HepG2 (cell line): ENCODE data around the gene MOAP1. TPM values are rescaled to one million over a fixed set of nuclear protein-coding genes. Genes with fewer than 3 reads are reported as not detected.

Source experiments
- KDM2A ChIP-seq: sonication (generic); formaldehyde crosslinking; IDR thresholded peaks from 2 replicates; pipeline ENCODE4 v1.4.0; 2020; ENCODE audit warnings: low read depth, missing genetic modification reagents, borderline replicate concordance
- LCORL ChIP-seq, 2 experiments: fragments of 450-650 bp in 1 of 2; sonication (generic) in 1 of 2; formaldehyde crosslinking in 1 of 2; IDR thresholded peaks; 2 replicates each; pipeline versions ENCODE4 v1.5.0 to v1.6.1; 2017 to 2020; ENCODE audit warnings: antibody characterized with exemption in 1 of 2, missing genetic modification reagents in 1 of 2
- MEIS2 ChIP-seq: sonication (generic); formaldehyde crosslinking; IDR thresholded peaks from 2 replicates; pipeline ENCODE4 v1.9.0; 2021; ENCODE audit warnings: mild to moderate bottlenecking, missing genetic modification reagents
- NFYC ChIP-seq: IDR thresholded peaks from 2 replicates; pipeline ENCODE4 v1.6.1; 2016; ENCODE audit warnings: missing genetic modification reagents, missing compliant biosample characterization
- RFX3 ChIP-seq: IDR thresholded peaks from 2 replicates; pipeline ENCODE4 v1.6.1; 2016; ENCODE audit warnings: missing biosample characterization, missing genetic modification reagents
- SNAI1 ChIP-seq: sonication (generic); formaldehyde crosslinking; IDR thresholded peaks from 2 replicates; pipeline ENCODE4 v1.5.0; 2020; ENCODE audit warnings: mild to moderate bottlenecking, missing genetic modification reagents, borderline replicate concordance
- TMF1 ChIP-seq: sonication (generic); formaldehyde crosslinking; IDR thresholded peaks from 2 replicates; pipeline ENCODE4 v1.8.1; 2022; ENCODE audit warnings: low read depth, missing genetic modification reagents
- ZC3H13 ChIP-seq: sonication (generic); formaldehyde crosslinking; IDR thresholded peaks from 2 replicates; pipeline ENCODE4 v1.8.1; 2023; ENCODE audit warnings: mild to moderate bottlenecking, missing genetic modification reagents, moderate library complexity
- ZFP36L1 ChIP-seq: sonication (generic); formaldehyde crosslinking; IDR thresholded peaks from 2 replicates; pipeline ENCODE4 v1.8.0; 2022; ENCODE audit warnings: mild to moderate bottlenecking, missing genetic modification reagents, moderate library complexity
- ZIK1 ChIP-seq: sonication (generic); formaldehyde crosslinking; IDR thresholded peaks from 2 replicates; pipeline ENCODE4 v1.5.0; 2020; ENCODE audit warnings: mild to moderate bottlenecking, low read depth, missing genetic modification reagents, borderline replicate concordance
- ZNF33A ChIP-seq: sonication (generic); formaldehyde crosslinking; IDR thresholded peaks from 2 replicates; pipeline ENCODE4 v1.5.1; 2020; ENCODE audit warnings: missing genetic modification reagents, mild to moderate bottlenecking, moderate library complexity, borderline replicate concordance
- ZNF607 ChIP-seq: sonication (generic); formaldehyde crosslinking; IDR thresholded peaks from 2 replicates; pipeline ENCODE4 v1.5.1; 2020; ENCODE audit warnings: missing genetic modification reagents, mild to moderate bottlenecking, borderline replicate concordance
- ZNF816 ChIP-seq: sonication (generic); formaldehyde crosslinking; IDR thresholded peaks from 2 replicates; pipeline ENCODE4 v1.8.0; 2022; ENCODE audit warnings: missing genetic modification reagents, mild to moderate bottlenecking, borderline replicate concordance
- polyA plus RNA-seq, 8 experiments: library from polyadenylated mRNA; depleted of rRNA in 3 of 8; stranded (reverse) in 7 of 8; unstranded in 1 of 8; fragments of >200 nt; fragmentation: Illumina TruSeq in 4 of 8; extraction: Trizol in 4 of 8; gene quantifications; 2 replicates each; pipeline versions ENCODE4 v1.2.1 to v1.2.3, GENCODE V29; 2011 to 2016; ENCODE audit warnings: low read depth in 4 of 8, missing spikeins in 1 of 8, mixed read lengths in 1 of 8; ENCODE audit not compliant: insufficient read depth in 1 of 8
- total RNA-seq, 5 experiments: library from RNA; depleted of rRNA; stranded (reverse); fragments of >200 nt; fragmentation: Illumina TruSeq; extraction: Trizol; gene quantifications; 2 replicates each; pipeline ENCODE4 v1.2.3, GENCODE V29; 2016; ENCODE audit warnings: low read depth in 1 of 5
- TF ChIP-seq, protein P1 (sequence below): sonication (generic); formaldehyde crosslinking; IDR thresholded peaks from 2 replicates; pipeline ENCODE4 v1.5.0; 2020; ENCODE audit warnings: mild to moderate bottlenecking, missing genetic modification reagents
- TF ChIP-seq, protein P2 (sequence below): sonication (generic); formaldehyde crosslinking; IDR thresholded peaks from 2 replicates; pipeline ENCODE4 v1.5.1; 2020; ENCODE audit warnings: missing genetic modification reagents, mild to moderate bottlenecking, borderline replicate concordance
- TF ChIP-seq, protein P3 (sequence below): sonication (generic); formaldehyde crosslinking; conservative IDR thresholded peaks from 2 replicates; pipeline ENCODE4 v1.4.0; 2020; ENCODE audit warnings: mild to moderate bottlenecking, missing genetic modification reagents, moderate library complexity
- TF ChIP-seq, protein P4 (sequence below): sonication (generic); formaldehyde crosslinking; IDR thresholded peaks from 2 replicates; pipeline ENCODE4 v1.4.0; 2020; ENCODE audit warnings: missing genetic modification reagents
- TF ChIP-seq, protein P5 (sequence below): IDR thresholded peaks from 2 replicates; pipeline ENCODE4 v1.6.1; 2012; ENCODE audit warnings: inconsistent platforms

MOAP1 gene
- total and polyA plus RNA-seq, 2 of the 13 experiments (the other 11 are each of a cell fraction or from before 2014, with no cell fraction given) = 14.6 to 47.0 TPM

DNA sequence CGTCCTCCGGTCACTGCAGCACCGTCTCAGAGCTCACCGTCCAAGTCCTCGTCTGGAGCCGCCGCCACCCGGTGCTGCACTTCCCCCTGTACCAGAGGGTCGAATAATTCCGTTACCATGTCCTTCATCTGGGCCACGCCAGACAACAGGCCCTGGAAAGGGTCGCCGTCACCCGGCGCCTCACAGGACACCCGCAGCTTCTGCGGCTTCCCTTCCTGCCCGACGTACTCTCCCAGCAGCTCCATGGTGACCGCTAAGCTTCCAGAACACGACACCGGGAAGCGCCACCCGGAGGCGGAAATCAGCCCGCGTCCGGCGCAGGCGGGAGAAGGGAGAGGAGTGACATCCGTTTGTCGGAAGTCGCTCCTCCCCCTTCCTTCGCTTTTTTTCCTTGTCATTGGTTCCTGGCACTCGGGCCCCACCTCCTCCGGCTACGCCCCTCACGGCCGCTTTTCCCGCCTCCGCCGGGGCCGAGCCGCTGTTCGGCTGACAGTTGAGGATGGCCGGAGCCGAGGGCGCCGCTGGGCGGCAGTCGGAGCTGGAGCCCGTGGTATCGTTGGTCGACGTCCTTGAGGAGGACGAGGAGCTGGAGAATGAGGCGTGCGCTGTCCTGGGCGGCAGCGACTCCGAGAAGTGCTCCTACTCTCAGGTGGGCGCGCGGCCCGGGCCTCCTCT lies 22.2 kb upstream of the MOAP1 start, which contains the start of the genes GON7 and UBR7 (continued):
- TF ChIP-seq, protein P1, sequence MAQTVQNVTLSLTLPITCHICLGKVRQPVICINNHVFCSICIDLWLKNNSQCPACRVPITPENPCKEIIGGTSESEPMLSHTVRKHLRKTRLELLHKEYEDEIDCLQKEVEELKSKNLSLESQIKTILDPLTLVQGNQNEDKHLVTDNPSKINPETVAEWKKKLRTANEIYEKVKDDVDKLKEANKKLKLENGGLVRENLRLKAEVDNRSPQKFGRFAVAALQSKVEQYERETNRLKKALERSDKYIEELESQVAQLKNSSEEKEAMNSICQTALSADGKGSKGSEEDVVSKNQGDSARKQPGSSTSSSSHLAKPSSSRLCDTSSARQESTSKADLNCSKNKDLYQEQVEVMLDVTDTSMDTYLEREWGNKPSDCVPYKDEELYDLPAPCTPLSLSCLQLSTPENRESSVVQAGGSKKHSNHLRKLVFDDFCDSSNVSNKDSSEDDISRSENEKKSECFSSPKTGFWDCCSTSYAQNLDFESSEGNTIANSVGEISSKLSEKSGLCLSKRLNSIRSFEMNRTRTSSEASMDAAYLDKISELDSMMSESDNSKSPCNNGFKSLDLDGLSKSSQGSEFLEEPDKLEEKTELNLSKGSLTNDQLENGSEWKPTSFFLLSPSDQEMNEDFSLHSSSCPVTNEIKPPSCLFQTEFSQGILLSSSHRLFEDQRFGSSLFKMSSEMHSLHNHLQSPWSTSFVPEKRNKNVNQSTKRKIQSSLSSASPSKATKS = no peak
- TF ChIP-seq, protein P2, sequence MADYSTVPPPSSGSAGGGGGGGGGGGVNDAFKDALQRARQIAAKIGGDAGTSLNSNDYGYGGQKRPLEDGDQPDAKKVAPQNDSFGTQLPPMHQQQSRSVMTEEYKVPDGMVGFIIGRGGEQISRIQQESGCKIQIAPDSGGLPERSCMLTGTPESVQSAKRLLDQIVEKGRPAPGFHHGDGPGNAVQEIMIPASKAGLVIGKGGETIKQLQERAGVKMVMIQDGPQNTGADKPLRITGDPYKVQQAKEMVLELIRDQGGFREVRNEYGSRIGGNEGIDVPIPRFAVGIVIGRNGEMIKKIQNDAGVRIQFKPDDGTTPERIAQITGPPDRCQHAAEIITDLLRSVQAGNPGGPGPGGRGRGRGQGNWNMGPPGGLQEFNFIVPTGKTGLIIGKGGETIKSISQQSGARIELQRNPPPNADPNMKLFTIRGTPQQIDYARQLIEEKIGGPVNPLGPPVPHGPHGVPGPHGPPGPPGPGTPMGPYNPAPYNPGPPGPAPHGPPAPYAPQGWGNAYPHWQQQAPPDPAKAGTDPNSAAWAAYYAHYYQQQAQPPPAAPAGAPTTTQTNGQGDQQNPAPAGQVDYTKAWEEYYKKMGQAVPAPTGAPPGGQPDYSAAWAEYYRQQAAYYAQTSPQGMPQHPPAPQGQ (CRISPR knock-in tag) = no peak
- TF ChIP-seq RFX3 (CRISPR knock-in tag) (peak; percentile 68), TMF1 (CRISPR knock-in tag) (peak; percentile 73; the same call in 1 of the 2 replicates), ZC3H13 (peak; percentile 80; the same call in 1 of the 2 replicates), MEIS2 (CRISPR knock-in tag) (peak; percentile 71; the same call in 1 of the 2 replicates), NFYC (peak; percentile 82), ZNF816 (CRISPR knock-in tag) (peak; percentile 79; the same call in 1 of the 2 replicates), SNAI1 (peak; percentile 78; the same call in 1 of the 2 replicates), KDM2A (CRISPR knock-in tag) (peak; percentile 93), ZFP36L1 (CRISPR knock-in tag) (peak; percentile 72; the same call in 1 of the 2 replicates), ZNF33A (CRISPR knock-in tag) (no peak), ZIK1 (CRISPR knock-in tag) (peak; percentile 79), ZNF607 (CRISPR knock-in tag) (peak; percentile 50; the same call in 1 of the 2 replicates), LCORL (IDR thresholded peaks at IDR 0.05) (no peak), LCORL (CRISPR knock-in tag; IDR thresholded peaks at IDR 0.05) (peak; percentile 40; the same call in 1 of the 2 replicates)
- TF ChIP-seq, protein P3, sequence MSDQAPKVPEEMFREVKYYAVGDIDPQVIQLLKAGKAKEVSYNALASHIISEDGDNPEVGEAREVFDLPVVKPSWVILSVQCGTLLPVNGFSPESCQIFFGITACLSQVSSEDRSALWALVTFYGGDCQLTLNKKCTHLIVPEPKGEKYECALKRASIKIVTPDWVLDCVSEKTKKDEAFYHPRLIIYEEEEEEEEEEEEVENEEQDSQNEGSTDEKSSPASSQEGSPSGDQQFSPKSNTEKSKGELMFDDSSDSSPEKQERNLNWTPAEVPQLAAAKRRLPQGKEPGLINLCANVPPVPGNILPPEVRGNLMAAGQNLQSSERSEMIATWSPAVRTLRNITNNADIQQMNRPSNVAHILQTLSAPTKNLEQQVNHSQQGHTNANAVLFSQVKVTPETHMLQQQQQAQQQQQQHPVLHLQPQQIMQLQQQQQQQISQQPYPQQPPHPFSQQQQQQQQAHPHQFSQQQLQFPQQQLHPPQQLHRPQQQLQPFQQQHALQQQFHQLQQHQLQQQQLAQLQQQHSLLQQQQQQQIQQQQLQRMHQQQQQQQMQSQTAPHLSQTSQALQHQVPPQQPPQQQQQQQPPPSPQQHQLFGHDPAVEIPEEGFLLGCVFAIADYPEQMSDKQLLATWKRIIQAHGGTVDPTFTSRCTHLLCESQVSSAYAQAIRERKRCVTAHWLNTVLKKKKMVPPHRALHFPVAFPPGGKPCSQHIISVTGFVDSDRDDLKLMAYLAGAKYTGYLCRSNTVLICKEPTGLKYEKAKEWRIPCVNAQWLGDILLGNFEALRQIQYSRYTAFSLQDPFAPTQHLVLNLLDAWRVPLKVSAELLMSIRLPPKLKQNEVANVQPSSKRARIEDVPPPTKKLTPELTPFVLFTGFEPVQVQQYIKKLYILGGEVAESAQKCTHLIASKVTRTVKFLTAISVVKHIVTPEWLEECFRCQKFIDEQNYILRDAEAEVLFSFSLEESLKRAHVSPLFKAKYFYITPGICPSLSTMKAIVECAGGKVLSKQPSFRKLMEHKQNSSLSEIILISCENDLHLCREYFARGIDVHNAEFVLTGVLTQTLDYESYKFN (CRISPR knock-in tag) = peak; percentile 45; the same call in 1 of the 2 replicates
- TF ChIP-seq, protein P4, sequence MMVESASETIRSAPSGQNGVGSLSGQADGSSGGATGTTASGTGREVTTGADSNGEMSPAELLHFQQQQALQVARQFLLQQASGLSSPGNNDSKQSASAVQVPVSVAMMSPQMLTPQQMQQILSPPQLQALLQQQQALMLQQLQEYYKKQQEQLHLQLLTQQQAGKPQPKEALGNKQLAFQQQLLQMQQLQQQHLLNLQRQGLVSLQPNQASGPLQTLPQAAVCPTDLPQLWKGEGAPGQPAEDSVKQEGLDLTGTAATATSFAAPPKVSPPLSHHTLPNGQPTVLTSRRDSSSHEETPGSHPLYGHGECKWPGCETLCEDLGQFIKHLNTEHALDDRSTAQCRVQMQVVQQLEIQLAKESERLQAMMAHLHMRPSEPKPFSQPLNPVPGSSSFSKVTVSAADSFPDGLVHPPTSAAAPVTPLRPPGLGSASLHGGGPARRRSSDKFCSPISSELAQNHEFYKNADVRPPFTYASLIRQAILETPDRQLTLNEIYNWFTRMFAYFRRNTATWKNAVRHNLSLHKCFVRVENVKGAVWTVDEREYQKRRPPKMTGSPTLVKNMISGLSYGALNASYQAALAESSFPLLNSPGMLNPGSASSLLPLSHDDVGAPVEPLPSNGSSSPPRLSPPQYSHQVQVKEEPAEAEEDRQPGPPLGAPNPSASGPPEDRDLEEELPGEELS (CRISPR knock-in tag) = peak; percentile 25; the same call in 1 of the 2 replicates
- TF ChIP-seq, protein P5, sequence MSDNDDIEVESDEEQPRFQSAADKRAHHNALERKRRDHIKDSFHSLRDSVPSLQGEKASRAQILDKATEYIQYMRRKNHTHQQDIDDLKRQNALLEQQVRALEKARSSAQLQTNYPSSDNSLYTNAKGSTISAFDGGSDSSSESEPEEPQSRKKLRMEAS = peak; percentile 80
